ENCODE data around the gene ISLR2. TPM values are rescaled to one million over a fixed set of nuclear protein-coding genes. Genes with fewer than 3 reads are reported as not detected.

ISLR2 gene
- polyA plus RNA-seq, 1 donor (not counting 4 experiments of a cell fraction or from before 2014, with no cell fraction given), result not detected

DNA sequence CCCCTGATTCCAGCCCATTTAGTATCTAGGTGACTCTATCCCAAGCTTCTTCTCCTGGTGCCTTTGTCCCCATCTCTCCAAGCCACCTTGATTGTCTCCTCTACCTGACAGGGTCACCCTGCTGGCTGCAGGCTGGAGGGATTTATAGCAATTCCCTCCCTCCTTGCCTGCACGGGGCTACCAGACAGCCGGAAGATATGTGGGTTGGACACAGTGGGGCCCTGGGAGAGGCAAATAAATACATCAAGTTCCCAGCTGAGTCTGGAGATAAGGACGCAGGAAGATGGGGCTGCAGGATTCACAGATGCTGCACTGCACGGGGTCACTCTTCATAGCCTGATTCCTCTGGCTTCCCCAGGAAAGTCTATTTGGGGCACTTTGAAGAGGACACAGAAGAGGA, 9.3 kb upstream of the ISLR2 start:
- Histone ChIP-seq H3K27me3 (ENCODE audit: control insufficient read depth, extremely low read depth, insufficient read depth, low read length) (peaks cover 34% of the 10 kb centered on the region), H3K4me1 (ENCODE audit: control insufficient read depth, extremely low read depth, insufficient read depth, low read length) (no peaks in the 10 kb centered on the region), H3K27ac (ENCODE audit: control insufficient read depth, insufficient read depth, low read length) (no peak overlapping the region), H3K4me2 (ENCODE audit: control insufficient read depth, extremely low read depth, insufficient read depth, low read depth, low read length) (no peak overlapping the region), H3K9ac (ENCODE audit: control insufficient read depth, extremely low read depth, insufficient read depth, low read length) (no peak overlapping the region), H4K20me1 (ENCODE audit: control insufficient read depth, extremely low read depth, insufficient read depth, low read length) (no peaks in the 10 kb centered on the region), H3K9me3 (ENCODE audit: control insufficient read depth, low read depth, low read length) (no peaks in the 10 kb centered on the region), H3K79me2 (ENCODE audit: control insufficient read depth, insufficient read depth, low read length) (no peaks in the 10 kb centered on the region), H2AFZ (ENCODE audit: control insufficient read depth, low read length) (no peak overlapping the region), H3K36me3 (ENCODE audit: control insufficient read depth in 2 of 2, extremely low read depth in 1 of 2, insufficient read depth in 2 of 2, low read length in 2 of 2) (no peaks in the 10 kb centered on the region), H3K9me1 (ENCODE audit: control insufficient read depth, extremely low read depth, insufficient read depth, low read length) (no peaks in the 10 kb centered on the region), H3K4me3 (ENCODE audit: control insufficient read depth in 2 of 3, extremely low read depth in 1 of 3, insufficient read depth in 2 of 3, low read depth in 1 of 3, low read length in 3 of 3) (no peak overlapping the region)
- TF ChIP-seq, protein P1, sequence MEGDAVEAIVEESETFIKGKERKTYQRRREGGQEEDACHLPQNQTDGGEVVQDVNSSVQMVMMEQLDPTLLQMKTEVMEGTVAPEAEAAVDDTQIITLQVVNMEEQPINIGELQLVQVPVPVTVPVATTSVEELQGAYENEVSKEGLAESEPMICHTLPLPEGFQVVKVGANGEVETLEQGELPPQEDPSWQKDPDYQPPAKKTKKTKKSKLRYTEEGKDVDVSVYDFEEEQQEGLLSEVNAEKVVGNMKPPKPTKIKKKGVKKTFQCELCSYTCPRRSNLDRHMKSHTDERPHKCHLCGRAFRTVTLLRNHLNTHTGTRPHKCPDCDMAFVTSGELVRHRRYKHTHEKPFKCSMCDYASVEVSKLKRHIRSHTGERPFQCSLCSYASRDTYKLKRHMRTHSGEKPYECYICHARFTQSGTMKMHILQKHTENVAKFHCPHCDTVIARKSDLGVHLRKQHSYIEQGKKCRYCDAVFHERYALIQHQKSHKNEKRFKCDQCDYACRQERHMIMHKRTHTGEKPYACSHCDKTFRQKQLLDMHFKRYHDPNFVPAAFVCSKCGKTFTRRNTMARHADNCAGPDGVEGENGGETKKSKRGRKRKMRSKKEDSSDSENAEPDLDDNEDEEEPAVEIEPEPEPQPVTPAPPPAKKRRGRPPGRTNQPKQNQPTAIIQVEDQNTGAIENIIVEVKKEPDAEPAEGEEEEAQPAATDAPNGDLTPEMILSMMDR (optimal IDR thresholded peaks at IDR 0.05 in 1 of 3, IDR thresholded peaks at IDR 0.05 in 1 of 3, conservative IDR thresholded peaks at IDR 0.05 in 1 of 3; ENCODE audit: extremely low read depth in 1 of 3, insufficient read depth in 2 of 3, low read length in 3 of 3), result no peak
- TF ChIP-seq EZH2 (IDR thresholded peaks at IDR 0.05; ENCODE audit: low read length), result no peak
- DNase-seq (ENCODE audit: low read depth, low spot score), result no peak
- dilution Hi-C loops (cut with MboI; ENCODE audit: extremely low pct_ligation_motif_present, low sequenced_read_pairs), result no loop called here
- FAIRE-seq, result no peak

DNA sequence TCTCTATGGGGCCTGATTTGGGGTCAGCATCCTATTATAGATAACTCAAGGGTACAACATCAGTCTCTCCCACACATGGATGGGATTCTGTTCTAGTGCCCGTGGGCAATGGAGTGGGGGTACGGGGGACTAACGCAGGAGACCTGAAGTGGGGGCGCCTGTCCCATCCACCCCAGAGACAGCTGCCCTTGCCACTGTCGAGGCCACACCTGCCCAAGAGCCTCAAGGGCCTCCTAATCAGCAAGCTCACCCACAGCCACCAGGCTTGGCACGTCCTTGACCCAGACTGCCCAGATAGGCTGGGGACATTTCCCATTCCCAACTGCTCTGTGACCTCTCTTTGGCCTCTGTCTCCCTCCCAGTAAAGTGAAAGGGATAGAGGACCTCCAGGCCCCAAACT, 8.5 kb upstream of the ISLR2 start:
- Histone ChIP-seq H3K4me1 (ENCODE audit: control insufficient read depth, extremely low read depth, insufficient read depth, low read length) (no peaks in the 10 kb centered on the region), H3K36me3 (ENCODE audit: control insufficient read depth in 2 of 2, extremely low read depth in 1 of 2, insufficient read depth in 2 of 2, low read length in 2 of 2) (no peaks in the 10 kb centered on the region), H3K79me2 (ENCODE audit: control insufficient read depth, insufficient read depth, low read length) (no peaks in the 10 kb centered on the region), H2AFZ (ENCODE audit: control insufficient read depth, low read length) (no peak overlapping the region), H3K27ac (ENCODE audit: control insufficient read depth, insufficient read depth, low read length) (no peak overlapping the region), H3K9me3 (ENCODE audit: control insufficient read depth, low read depth, low read length) (no peaks in the 10 kb centered on the region), H3K9ac (ENCODE audit: control insufficient read depth, extremely low read depth, insufficient read depth, low read length) (no peak overlapping the region), H4K20me1 (ENCODE audit: control insufficient read depth, extremely low read depth, insufficient read depth, low read length) (no peaks in the 10 kb centered on the region), H3K4me2 (ENCODE audit: control insufficient read depth, extremely low read depth, insufficient read depth, low read depth, low read length) (no peak overlapping the region), H3K9me1 (ENCODE audit: control insufficient read depth, extremely low read depth, insufficient read depth, low read length) (no peaks in the 10 kb centered on the region), H3K27me3 (ENCODE audit: control insufficient read depth, extremely low read depth, insufficient read depth, low read length) (peaks cover 34% of the 10 kb centered on the region), H3K4me3 (ENCODE audit: control insufficient read depth in 2 of 3, extremely low read depth in 1 of 3, insufficient read depth in 2 of 3, low read depth in 1 of 3, low read length in 3 of 3) (no peak overlapping the region)
- dilution Hi-C loops (cut with MboI; ENCODE audit: extremely low pct_ligation_motif_present, low sequenced_read_pairs), result no loop called here
- TF ChIP-seq, protein P1 (optimal IDR thresholded peaks at IDR 0.05 in 1 of 3, IDR thresholded peaks at IDR 0.05 in 1 of 3, conservative IDR thresholded peaks at IDR 0.05 in 1 of 3; ENCODE audit: extremely low read depth in 1 of 3, insufficient read depth in 2 of 3, low read length in 3 of 3), result no peak
- TF ChIP-seq EZH2 (IDR thresholded peaks at IDR 0.05; ENCODE audit: low read length), result no peak
- FAIRE-seq (no peak), DNase-seq (ENCODE audit: low read depth, low spot score) (no peak)
